Endometrial microvascular endothelial cells (primary cell): ENCODE results near the gene SPHK2. TPM values are rescaled to one million over a fixed set of nuclear protein-coding genes. Genes with fewer than 3 reads are reported as not detected.
"Not testable (repeated sequence)": the region's sequence is repeated elsewhere in the genome, so short reads cannot be mapped to it uniquely, and the experiment has no call there.

Source experiments
- in situ Hi-C: cut with HindIII; loops from 2 replicates; pipeline ENCODE4 v1.10.0; 2017; ENCODE audit warnings: low sequenced_read_pairs, low pct_unique_long_range_greater_than_20kb; ENCODE audit errors: inconsistent ontology term
- total RNA-seq: library from RNA; depleted of rRNA; stranded (reverse); fragments of >200 nt; gene quantifications from one replicate; pipeline ENCODE4 v1.2.3, GENCODE V29; 2015; ENCODE audit errors: inconsistent ontology term

Gene SPHK2
- total RNA-seq, 1 donor from 2014 or later, result 7.8 TPM

GRCh38 chr19:48670699-48671445 is 51.6 kb downstream of the SPHK2 start:
- in situ Hi-C loops, result no loop called here

- in situ Hi-C loops, result no loop called here
Observed at GRCh38 chr19:48671446-48671995, 52.2 kb downstream of the SPHK2 start.

- in situ Hi-C loops, result no loop called here
Observed at GRCh38 chr19:48672994-48673393, 53.7 kb downstream of the SPHK2 start, which contains the start of gene NTN5. Gene NTN5, minus strand, starts transcription at chr19:48673017. Its CDS starts 2,031 bp downstream, at chr19:48670986.

- in situ Hi-C loops, result no loop called here
Observed at GRCh38 chr19:48673436-48674100, 54.3 kb downstream of the SPHK2 start.

GRCh38 chr19:48674216-48674809 is 55.0 kb downstream of the SPHK2 start:
- in situ Hi-C loops, result no loop called here

- in situ Hi-C loops, result no loop called here
Observed at GRCh38 chr19:48674921-48675824, 55.9 kb downstream of the SPHK2 start.

- in situ Hi-C loops, result no loop called here
Observed at GRCh38 chr19:48676487-48676886, 57.2 kb downstream of the SPHK2 start.

GRCh38 chr19:48676887-48677286 is 57.6 kb downstream of the SPHK2 start:
- in situ Hi-C loops, result no loop called here

- in situ Hi-C loops, result no loop called here
Observed at GRCh38 chr19:48678201-48678600, 58.9 kb downstream of the SPHK2 start.

- in situ Hi-C loops, result not testable (repeated sequence)
Observed at GRCh38 chr19:48680006-48680405, 60.7 kb downstream of the SPHK2 start.

Other genes with a start within 250 kb of the SPHK2 start
- gene KDELR1, start 228.0 kb upstream of the SPHK2 start, total RNA-seq, result 151 TPM
- 0.28 TPM for gene GRIN2D, start 225.8 kb upstream of the SPHK2 start, total RNA-seq
- gene GRWD1, start 173.5 kb upstream of the SPHK2 start, total RNA-seq, result 84.6 TPM
- gene KCNJ14, start 163.9 kb upstream of the SPHK2 start, total RNA-seq, result 0.84 TPM
- 19.0 TPM for gene CYTH2, start 150.1 kb upstream of the SPHK2 start, total RNA-seq
- not detected for gene LMTK3, start 107.7 kb upstream of the SPHK2 start, total RNA-seq
- not detected for gene SULT2B1, start 67.3 kb upstream of the SPHK2 start, total RNA-seq
- not detected for gene SPACA4, start 12.8 kb upstream of the SPHK2 start, total RNA-seq
- not detected for gene FAM83E, start 4.4 kb upstream of the SPHK2 start, total RNA-seq
- 2,158 TPM for gene RPL18, start 328 bp upstream of the SPHK2 start, total RNA-seq
- gene DBP, start 17.9 kb downstream of the SPHK2 start, total RNA-seq, result 0.46 TPM
- gene CA11, start 26.7 kb downstream of the SPHK2 start, total RNA-seq, result 0.28 TPM
- gene NTN5, start 53.5 kb downstream of the SPHK2 start, total RNA-seq, result not detected
- not detected for gene FUT2, start 76.5 kb downstream of the SPHK2 start, total RNA-seq
- 0.09 TPM for gene MAMSTR, start 100.2 kb downstream of the SPHK2 start, total RNA-seq
- gene RASIP1, start 121.1 kb downstream of the SPHK2 start, total RNA-seq, result 191 TPM
- 0.84 TPM for gene IZUMO1, start 127.4 kb downstream of the SPHK2 start, total RNA-seq
- gene FUT1, start 133.1 kb downstream of the SPHK2 start, total RNA-seq, result 4.9 TPM
- gene FGF21, start 136.0 kb downstream of the SPHK2 start, total RNA-seq, result not detected
- gene BCAT2, start 191.5 kb downstream of the SPHK2 start, total RNA-seq, result 82.0 TPM
- 4.5 TPM for gene HSD17B14, start 217.0 kb downstream of the SPHK2 start, total RNA-seq
- not detected for gene PLEKHA4, start 249.1 kb downstream of the SPHK2 start, total RNA-seq